GM19043 (cell line): Measurements from ENCODE around the gene RABGAP1.

Experiments
- ATAC-seq: cut with Tn5 transposase; IDR thresholded peaks from one replicate; pipeline ENCODE4 v1.9.1; 2021; ENCODE audit warnings: low read depth; ENCODE audit not compliant: unreplicated experiment

RABGAP1 gene

GRCh38 chr9:123044586-123044985, 103.8 kb downstream of the RABGAP1 start:
- no peak for ATAC-seq

GRCh38 chr9:123046406-123047195, 105.8 kb downstream of the RABGAP1 start:
- no peak for ATAC-seq

GRCh38 chr9:123048748-123049147, 107.9 kb downstream of the RABGAP1 start:
- ATAC-seq: no peak

GRCh38 chr9:123049589-123050222, 108.9 kb downstream of the RABGAP1 start:
- ATAC-seq: no peak

- no peak for ATAC-seq
Observed at GRCh38 chr9:123053046-123053445, 112.2 kb downstream of the RABGAP1 start.

GRCh38 chr9:123053711-123054110, 112.9 kb downstream of the RABGAP1 start:
- ATAC-seq: no peak

- ATAC-seq: no peak
Observed at GRCh38 chr9:123058834-123059233, 118.0 kb downstream of the RABGAP1 start.

- no peak for ATAC-seq
Observed at GRCh38 chr9:123059472-123060220, 118.8 kb downstream of the RABGAP1 start.

GRCh38 chr9:123061216-123061615, 120.4 kb downstream of the RABGAP1 start:
- no peak for ATAC-seq

- ATAC-seq: no peak
Observed at GRCh38 chr9:123062351-123063176, 121.7 kb downstream of the RABGAP1 start.

GRCh38 chr9:123063177-123063598, 122.4 kb downstream of the RABGAP1 start:
- ATAC-seq: no peak

- ATAC-seq: no peak
Observed at GRCh38 chr9:123063896-123064295, 123.1 kb downstream of the RABGAP1 start.

- no peak for ATAC-seq
Observed at GRCh38 chr9:123064716-123065115, 123.9 kb downstream of the RABGAP1 start.

GRCh38 chr9:123065196-123065595, 124.4 kb downstream of the RABGAP1 start:
- ATAC-seq: no peak

GRCh38 chr9:123067136-123067535, 126.3 kb downstream of the RABGAP1 start:
- ATAC-seq: no peak

- no peak for ATAC-seq
Observed at GRCh38 chr9:123069010-123069481, 128.2 kb downstream of the RABGAP1 start.

GRCh38 chr9:123070198-123070597, 129.4 kb downstream of the RABGAP1 start:
- no peak for ATAC-seq

- no peak for ATAC-seq
Observed at GRCh38 chr9:123072407-123072995, 131.7 kb downstream of the RABGAP1 start.

- ATAC-seq: no peak
Observed at GRCh38 chr9:123073441-123073840, 132.6 kb downstream of the RABGAP1 start.

GRCh38 chr9:123073991-123074422, 133.2 kb downstream of the RABGAP1 start:
- no peak for ATAC-seq
